T-helper 2 cell treated with Interferon-gamma antibody and Interleukin-4, amounts not matched to agents 100 ng/mL and 5 ng/mL, for 36 hours (primary cell): ENCODE data around the gene PATJ. TPM values are rescaled to one million over a fixed set of nuclear protein-coding genes. Genes with fewer than 3 reads are reported as not detected.

ENCODE experiments used
- intact Hi-C: fragments of 100-400 bp; cut with micrococcal nuclease; formaldehyde crosslinking; loops from one replicate; pipeline ENCODE4 v1.15.1; 2023
- total RNA-seq: library from RNA; stranded (reverse); gene quantifications from 2 replicates; pipeline ENCODE4 v1.2.3, GENCODE V29; 2022

Gene PATJ
- total RNA-seq, 1 donor from 2014 or later = 7.5 TPM

- intact Hi-C loops = no loop called here
Measured at GRCh38 chr1:62037274-62037673, 295.0 kb downstream of the PATJ start.

GRCh38 chr1:62038594-62039284 lies 296.5 kb downstream of the PATJ start:
- intact Hi-C loops = no loop called here

GRCh38 chr1:62040450-62040849 lies 298.2 kb downstream of the PATJ start:
- intact Hi-C loops = no loop called here

- intact Hi-C loops = no loop called here
Measured at GRCh38 chr1:62040973-62041372, 298.7 kb downstream of the PATJ start.

- intact Hi-C loops = no loop called here
Measured at GRCh38 chr1:62043154-62043553, 300.9 kb downstream of the PATJ start.

- intact Hi-C loops = no loop called here
Measured at GRCh38 chr1:62045574-62045973, 303.3 kb downstream of the PATJ start.

GRCh38 chr1:62046927-62047326 lies 304.6 kb downstream of the PATJ start:
- intact Hi-C loops = no loop called here

GRCh38 chr1:62050165-62050564 lies 307.9 kb downstream of the PATJ start:
- intact Hi-C loops = no loop called here

- intact Hi-C loops = no loop called here
Measured at GRCh38 chr1:62052946-62053345, 310.7 kb downstream of the PATJ start.

GRCh38 chr1:62054188-62054587 lies 311.9 kb downstream of the PATJ start:
- intact Hi-C loops = no loop called here

GRCh38 chr1:62057230-62057629 lies 314.9 kb downstream of the PATJ start:
- intact Hi-C loops = no loop called here

- intact Hi-C loops = no loop called here
Measured at GRCh38 chr1:62057641-62058290, 315.5 kb downstream of the PATJ start.

- intact Hi-C loops = no loop called here
Measured at GRCh38 chr1:62058956-62059355, 316.7 kb downstream of the PATJ start.

GRCh38 chr1:62062087-62062486 lies 319.8 kb downstream of the PATJ start:
- intact Hi-C loops = no loop called here

- intact Hi-C loops = no loop called here
Measured at GRCh38 chr1:62064829-62065407, 322.6 kb downstream of the PATJ start.

- intact Hi-C loops = no loop called here
Measured at GRCh38 chr1:62066713-62067112, 324.4 kb downstream of the PATJ start.

- intact Hi-C loops = no loop called here
Measured at GRCh38 chr1:62068416-62068843, 326.1 kb downstream of the PATJ start.

- intact Hi-C loops = no loop called here
Measured at GRCh38 chr1:62068978-62069377, 326.7 kb downstream of the PATJ start.

GRCh38 chr1:62070384-62071011 lies 328.2 kb downstream of the PATJ start:
- intact Hi-C loops = no loop called here

GRCh38 chr1:62071695-62072094 lies 329.4 kb downstream of the PATJ start:
- intact Hi-C loops = no loop called here

- intact Hi-C loops = no loop called here
Measured at GRCh38 chr1:62076286-62076685, 334.0 kb downstream of the PATJ start.

- intact Hi-C loops = no loop called here
Measured at GRCh38 chr1:62077821-62078220, 335.5 kb downstream of the PATJ start.
